IMR-90 (cell line): ENCODE measurements around the gene FXYD1. TPM values are rescaled to one million over a fixed set of nuclear protein-coding genes. Genes with fewer than 3 reads are reported as not detected.
A peak's percentile ranks its signal among the peaks of the same experiment; 100 is the strongest.

Experiments
- ATAC-seq: fragments of 200-7000 bp; cut with Tn5 transposase; 2 replicates; pipeline ENCODE4 v1.9.1; 2020; ENCODE audit warnings: low read depth, mild to moderate bottlenecking, moderate library complexity
- BruUV-seq: library from RNA; stranded (reverse); fragments of 400-500 nt; replicated peaks from 2 replicates; lab custom pipeline; 2021; lab: Mats Ljungman, UMichigan
- CTCF ChIA-PET: fragments of 300-600 bp; formaldehyde crosslinking; extraction: SDS; loops from one replicate; lab custom pipeline; 2021; ENCODE audit warnings: antibody characterized with exemption; lab: Yijun Ruan, JAX
- POLR2A ChIA-PET: fragments of 300-600 bp; sonication (Branson Sonifier 250); formaldehyde crosslinking; loops from one replicate; lab custom pipeline; 2022; ENCODE audit warnings: antibody characterized with exemption; ENCODE audit not compliant: unreplicated experiment; lab: Charles Lee
- DNase-seq: peaks from one replicate; pipeline ENCODE4 v3.0.0; 2013
- H2AFZ ChIP-seq: replicated peaks from 2 replicates; pipeline ENCODE3; 2013; ENCODE audit warnings: low read length, mild to moderate bottlenecking; ENCODE audit not compliant: poor library complexity
- H2AK5ac ChIP-seq: 2 replicates; pipeline ENCODE4 v1.6.1; 2013; ENCODE audit warnings: low read depth, low read length, inconsistent platforms
- H2AK9ac ChIP-seq: replicated peaks from 2 replicates; pipeline ENCODE3; 2013; ENCODE audit warnings: mild to moderate bottlenecking, low read depth, low read length, moderate library complexity; ENCODE audit not compliant: poor library complexity
- H2BK120ac ChIP-seq: 2 replicates; pipeline ENCODE4 v1.6.1; 2013; ENCODE audit warnings: low read depth, low read length, inconsistent platforms
- H2BK15ac ChIP-seq: 3 replicates; pipeline ENCODE4 v1.6.1; 2013; ENCODE audit warnings: low read depth, low read length, inconsistent platforms
- H2BK20ac ChIP-seq: 2 replicates; pipeline ENCODE4 v1.6.1; 2013; ENCODE audit warnings: low read depth, mild to moderate bottlenecking, inconsistent platforms, low read length, moderate library complexity
- H2BK5ac ChIP-seq: 2 replicates; pipeline ENCODE4 v1.6.1; 2013; ENCODE audit warnings: mild to moderate bottlenecking, low read depth, low read length, inconsistent platforms; ENCODE audit not compliant: poor library complexity, severe bottlenecking
- H3K14ac ChIP-seq: replicated peaks from 2 replicates; pipeline ENCODE4 v1.6.1; 2013; ENCODE audit warnings: low read depth, low read length, inconsistent platforms
- H3K18ac ChIP-seq: 2 replicates; pipeline ENCODE4 v1.6.1; 2013; ENCODE audit warnings: low read depth, low read length, control low read depth
- H3K23ac ChIP-seq: 2 replicates; pipeline ENCODE4 v1.6.1; 2013; ENCODE audit warnings: low read depth, low read length, inconsistent platforms
- H3K27ac ChIP-seq: 2 replicates; pipeline ENCODE4 v1.5.1; 2013; ENCODE audit warnings: mild to moderate bottlenecking, control low read depth, low read length; ENCODE audit not compliant: insufficient read depth
- H3K27me3 ChIP-seq: 2 replicates; pipeline ENCODE4 v1.6.1; 2013; ENCODE audit warnings: low read length; ENCODE audit not compliant: control insufficient read depth, insufficient read depth
- H3K36me3 ChIP-seq: 2 replicates; pipeline ENCODE4 v1.6.1; 2013; ENCODE audit warnings: low read length, mixed read lengths; ENCODE audit not compliant: control insufficient read depth, insufficient read depth
- H3K4ac ChIP-seq: 2 replicates; pipeline ENCODE4 v1.6.1; 2013; ENCODE audit warnings: low read depth, low read length, inconsistent platforms
- H3K4me1 ChIP-seq: 2 replicates; pipeline ENCODE4 v1.6.1; 2013; ENCODE audit warnings: low read length, mixed read lengths; ENCODE audit not compliant: control insufficient read depth, insufficient read depth
- H3K4me2 ChIP-seq: 2 replicates; pipeline ENCODE4 v1.6.1; 2013; ENCODE audit warnings: low read depth, mild to moderate bottlenecking, control low read depth, low read length, moderate library complexity
- H3K4me3 ChIP-seq: 2 replicates; pipeline ENCODE4 v1.5.1; 2013; ENCODE audit warnings: low read depth, mild to moderate bottlenecking, control low read depth, low read length, moderate library complexity; ENCODE audit not compliant: insufficient read depth
- H3K56ac ChIP-seq: 2 replicates; pipeline ENCODE4 v1.6.1; 2013; ENCODE audit warnings: low read length, inconsistent platforms; ENCODE audit not compliant: insufficient read depth; ENCODE audit errors: extremely low read depth
- H3K79me1 ChIP-seq, 2 experiments: 2 replicates each; pipeline ENCODE4 v1.6.1; 2013; ENCODE audit warnings: low read length in 2 of 2, inconsistent platforms in 1 of 2, low read depth in 1 of 2
- H3K9ac ChIP-seq: 2 replicates; pipeline ENCODE4 v1.6.1; 2013; ENCODE audit warnings: low read depth, low read length, control low read depth
- H3K9me1 ChIP-seq: 2 replicates; pipeline ENCODE4 v1.6.1; 2013; ENCODE audit warnings: low read length, inconsistent platforms; ENCODE audit not compliant: insufficient read depth
- H3K9me3 ChIP-seq: 2 replicates; pipeline ENCODE4 v1.6.1; 2013; ENCODE audit warnings: low read length; ENCODE audit not compliant: control insufficient read depth, insufficient read depth
- H4K20me1 ChIP-seq: 2 replicates; pipeline ENCODE4 v1.6.1; 2013; ENCODE audit warnings: low read length, inconsistent platforms; ENCODE audit not compliant: insufficient read depth
- H4K5ac ChIP-seq: 2 replicates; pipeline ENCODE4 v1.6.1; 2013; ENCODE audit warnings: mild to moderate bottlenecking, low read depth, low read length, control low read depth
- H4K8ac ChIP-seq, 2 experiments: 2 replicates each; pipeline ENCODE4 v1.6.1; 2013; ENCODE audit warnings: low read depth in 2 of 2, low read length in 2 of 2, control low read depth in 1 of 2, inconsistent platforms in 1 of 2
- H4K91ac ChIP-seq: 2 replicates; pipeline ENCODE4 v1.6.1; 2013; ENCODE audit warnings: low read depth, low read length, inconsistent platforms; ENCODE audit not compliant: insufficient read depth
- ELK1 ChIP-seq: fragments of 150-350 bp; IDR thresholded peaks from 2 replicates; pipeline ENCODE4 v1.6.1; 2016; ENCODE audit warnings: low read depth, mild to moderate bottlenecking, low read length, moderate library complexity, borderline replicate concordance
- USF2 ChIP-seq: fragments of 150-350 bp; IDR thresholded peaks from 2 replicates; pipeline ENCODE4 v1.6.1; 2017; ENCODE audit warnings: mild to moderate bottlenecking, antibody characterized with exemption, low read length, low read depth
- WGBS, 2 experiments: methylation state at CpG; one replicate each; pipeline versions ENCODE4 v1.1.5 to v1.1.7; 2013; ENCODE audit warnings: missing lambda C conversion rate in 2 of 2; ENCODE audit not compliant: insufficient read length in 1 of 2; ENCODE audit errors: extremely low coverage in 2 of 2; 5-methylcytosine and 5-hydroxymethylcytosine counted together
- dilution Hi-C: fragments of 300-500 bp; cut with HindIII; formaldehyde crosslinking; loops from one replicate; pipeline ENCODE4 v1.14.3; 2018; ENCODE audit warnings: low sequenced_read_pairs; ENCODE audit not compliant: unreplicated experiment
- in situ Hi-C: fragments of 300-500 bp; cut with MboI; formaldehyde crosslinking; loops from 3 replicates; pipeline ENCODE4 v1.14.3; 2019; ENCODE audit warnings: low sequenced_read_pairs, inconsistent platforms, mixed read lengths
- intact Hi-C: fragments of 100-400 bp; cut with micrococcal nuclease; formaldehyde crosslinking; loops from 2 replicates; pipeline ENCODE4 v1.10.0; 2022
- polyA plus RNA-seq, 3 experiments: library from polyadenylated mRNA; depleted of rRNA; stranded (reverse); fragments of >200 nt; gene quantifications; 2 replicates each; pipeline ENCODE4 v1.2.3, GENCODE V29; 2012; ENCODE audit warnings: low replicate concordance in 1 of 3
- total RNA-seq: library from RNA; depleted of rRNA; stranded (reverse); fragments of >200 nt; gene quantifications from 2 replicates; pipeline ENCODE4 v1.2.3, GENCODE V29; 2012

The FXYD1 gene
- total and polyA plus RNA-seq, 2 of the 4 experiments (the other 2 are of a cell fraction): 0.18 to 3.9 TPM

GRCh38 chr19:35161434-35161743 is 22.8 kb downstream of the FXYD1 start:
- CTCF ChIA-PET: no interaction called here
- 100% methylated on average over 1 of the region's 2 CpGs; no CpG with 5 or more reads in 1 of the 2 experiments for WGBS, 2 experiments
- H3K56ac ChIP-seq: no peak overlapping the region
- dilution Hi-C loops (no loop called here), intact Hi-C loops (no loop called here), in situ Hi-C loops (no loop called here)
- peaks cover 6 to 23% of the 10 kb centered on the region in 2 experiments for H3K79me1 ChIP-seq
- no peak overlapping the region for H3K4me2 ChIP-seq
- H4K8ac ChIP-seq: no peak overlapping the region
- no peak overlapping the region for H3K4ac ChIP-seq
- no peak overlapping the region for H3K18ac ChIP-seq
- TF ChIP-seq USF2 (0 out of 2 replicates have a peak, but pooled peaks have one; percentile 18), ELK1 (no peak)
- H3K4me3 ChIP-seq: no peak overlapping the region
- no peak overlapping the region for H4K91ac ChIP-seq
- ATAC-seq (no peak), DNase-seq (no peak)
- peak overlapping the region; percentile 10 for H2AK9ac ChIP-seq
- no peaks in the 10 kb centered on the region for H3K27me3 ChIP-seq
- H3K23ac ChIP-seq: no peak overlapping the region
- no TSS peak for BruUV-seq
- no peak overlapping the region for H2AK5ac ChIP-seq
- no peak overlapping the region for H3K9ac ChIP-seq
- no peak overlapping the region for H2BK120ac ChIP-seq
- H4K5ac ChIP-seq: no peak overlapping the region
- no peak overlapping the region for H3K27ac ChIP-seq
- POLR2A ChIA-PET: no interaction called here
- H3K4me1 ChIP-seq: no peaks in the 10 kb centered on the region
- peaks cover 62% of the 10 kb centered on the region for H3K36me3 ChIP-seq
- H2AFZ ChIP-seq: no peak overlapping the region
- H2BK20ac ChIP-seq: no peak overlapping the region
- no peak overlapping the region for H2BK5ac ChIP-seq
- peaks cover 27% of the 10 kb centered on the region for H3K9me3 ChIP-seq
- H3K14ac ChIP-seq: no peak overlapping the region
- H4K20me1 ChIP-seq: 0 out of 2 replicates have a peak, but pooled peaks cover 2% of the 10 kb centered on the region
- peaks cover 3% of the 10 kb centered on the region; the same call in 1 of the 2 replicates for H3K9me1 ChIP-seq
- H2BK15ac ChIP-seq: no peak overlapping the region
